PC-9 (cell line): ENCODE results near the gene PER1.

Source experiments
- CTCF ChIP-seq: fragments of 200-600 bp; sonication (generic); conservative IDR thresholded peaks from 2 replicates; pipeline ENCODE4 v1.6.1; 2017; ENCODE audit warnings: mixed run types, antibody characterized with exemption, mild to moderate bottlenecking, moderate library complexity
- EZH2 ChIP-seq: fragments of 200-600 bp; sonication (generic); IDR thresholded peaks from 2 replicates; pipeline ENCODE4 v1.8.0; 2017; ENCODE audit warnings: antibody characterized with exemption, low read depth

GRCh38 chr17:8145811-8146210 is 6.4 kb downstream of the PER1 start:
- TF ChIP-seq CTCF, result no peak
- no peak for TF ChIP-seq EZH2
